HepG2 (cell line): ENCODE measurements around the gene HLF. TPM values are rescaled to one million over a fixed set of nuclear protein-coding genes. Genes with fewer than 3 reads are reported as not detected.

ENCODE experiments used
- ARNT ChIP-seq: fragments of 450-650 bp; IDR thresholded peaks from 2 replicates; pipeline ENCODE4 v1.6.1; 2017
- BRCA1 ChIP-seq: sonication (generic); formaldehyde crosslinking; IDR thresholded peaks from 2 replicates; pipeline ENCODE4 v1.4.0; 2020; ENCODE audit warnings: missing genetic modification reagents
- CBX1 ChIP-seq: IDR thresholded peaks from one replicate; pipeline ENCODE4 v1.6.1; 2016; ENCODE audit warnings: antibody characterized with exemption, low read depth
- CENPX ChIP-seq: sonication (generic); formaldehyde crosslinking; IDR thresholded peaks from 2 replicates; pipeline ENCODE4 v1.9.0; 2021; ENCODE audit warnings: mild to moderate bottlenecking, missing genetic modification reagents, moderate library complexity
- E2F2 ChIP-seq: sonication (generic); formaldehyde crosslinking; IDR thresholded peaks from 2 replicates; pipeline ENCODE4 v1.4.0; 2020; ENCODE audit warnings: missing genetic modification reagents, borderline replicate concordance
- HOMEZ ChIP-seq: IDR thresholded peaks from 2 replicates; pipeline ENCODE4 v1.6.1; 2016; ENCODE audit warnings: low read depth
- MED13 ChIP-seq: sonication (generic); formaldehyde crosslinking; IDR thresholded peaks from 2 replicates; pipeline ENCODE4 v1.5.0; 2020; ENCODE audit warnings: missing genetic modification reagents
- NCOR1 ChIP-seq: fragments of 200-600 bp; sonication (generic); IDR thresholded peaks from 2 replicates; pipeline ENCODE4 v1.7.0; 2017; ENCODE audit warnings: antibody characterized with exemption, low read length, borderline replicate concordance
- PAF1 ChIP-seq: IDR thresholded peaks from 2 replicates; pipeline ENCODE4 v1.6.1; 2016; ENCODE audit warnings: missing genetic modification reagents, missing compliant biosample characterization
- RARA ChIP-seq: IDR thresholded peaks from 2 replicates; pipeline ENCODE4 v1.6.1; 2016; ENCODE audit warnings: missing genetic modification reagents, missing compliant biosample characterization
- REL ChIP-seq: sonication (generic); formaldehyde crosslinking; conservative IDR thresholded peaks from 2 replicates; pipeline ENCODE4 v1.8.0; 2022; ENCODE audit warnings: mild to moderate bottlenecking, missing genetic modification reagents, moderate library complexity
- RXRB ChIP-seq: IDR thresholded peaks from 2 replicates; pipeline ENCODE4 v1.6.1; 2016; ENCODE audit warnings: borderline replicate concordance, missing genetic modification reagents, missing compliant biosample characterization
- SNAI1 ChIP-seq: sonication (generic); formaldehyde crosslinking; IDR thresholded peaks from 2 replicates; pipeline ENCODE4 v1.5.0; 2020; ENCODE audit warnings: mild to moderate bottlenecking, missing genetic modification reagents, borderline replicate concordance
- SSRP1 ChIP-seq: IDR thresholded peaks from 2 replicates; pipeline ENCODE4 v1.6.1; 2016; ENCODE audit warnings: control low read depth
- TCF12 ChIP-seq, 2 experiments: fragments of 450-650 bp in 1 of 2; sonication (generic) in 1 of 2; formaldehyde crosslinking in 1 of 2; IDR thresholded peaks; 2 replicates each; pipeline versions ENCODE4 v1.6.1 to v1.8.0; 2017 to 2022; ENCODE audit warnings: antibody characterized with exemption in 1 of 2, mild to moderate bottlenecking in 1 of 2, missing genetic modification reagents in 1 of 2, moderate library complexity in 1 of 2
- TEAD3 ChIP-seq: optimal IDR thresholded peaks from 2 replicates; pipeline ENCODE3; 2016; ENCODE audit warnings: borderline replicate concordance
- ZFAT ChIP-seq: sonication (generic); formaldehyde crosslinking; conservative IDR thresholded peaks from 2 replicates; pipeline ENCODE4 v1.8.1; 2023; ENCODE audit warnings: missing genetic modification reagents, inconsistent platforms
- ZFP62 ChIP-seq: sonication (generic); formaldehyde crosslinking; IDR thresholded peaks from 2 replicates; pipeline ENCODE4 v1.4.0; 2020; ENCODE audit warnings: missing genetic modification reagents
- ZFP82 ChIP-seq: sonication (generic); formaldehyde crosslinking; IDR thresholded peaks from 2 replicates; pipeline ENCODE4 v1.5.1; 2020; ENCODE audit warnings: mild to moderate bottlenecking, missing genetic modification reagents, borderline replicate concordance
- ZFYVE20 ChIP-seq: sonication (generic); formaldehyde crosslinking; IDR thresholded peaks from 2 replicates; pipeline ENCODE4 v1.8.0; 2023; ENCODE audit warnings: low read depth, mild to moderate bottlenecking, moderate library complexity, missing genetic modification reagents, borderline replicate concordance
- ZNF264 ChIP-seq: sonication (generic); formaldehyde crosslinking; IDR thresholded peaks from 2 replicates; pipeline ENCODE4 v1.4.0; 2020; ENCODE audit warnings: missing genetic modification reagents
- ZNF292 ChIP-seq: sonication (generic); formaldehyde crosslinking; IDR thresholded peaks from 2 replicates; pipeline ENCODE4 v1.8.1; 2022; ENCODE audit warnings: mild to moderate bottlenecking, low read depth, missing genetic modification reagents, borderline replicate concordance
- ZNF34 ChIP-seq: sonication (generic); formaldehyde crosslinking; IDR thresholded peaks from 2 replicates; pipeline ENCODE4 v1.4.0; 2020; ENCODE audit warnings: mild to moderate bottlenecking, missing genetic modification reagents, borderline replicate concordance
- ZNF484 ChIP-seq: sonication (generic); formaldehyde crosslinking; IDR thresholded peaks from 2 replicates; pipeline ENCODE4 v1.5.1; 2020; ENCODE audit warnings: mild to moderate bottlenecking, low read depth, missing genetic modification reagents, borderline replicate concordance
- ZNF530 ChIP-seq: sonication (generic); formaldehyde crosslinking; IDR thresholded peaks from 2 replicates; pipeline ENCODE4 v1.5.0; 2020; ENCODE audit warnings: low read depth, mild to moderate bottlenecking, missing genetic modification reagents
- ZNF552 ChIP-seq: sonication (generic); formaldehyde crosslinking; IDR thresholded peaks from 2 replicates; pipeline ENCODE4 v1.9.0; 2022; ENCODE audit warnings: missing genetic modification reagents, mild to moderate bottlenecking, borderline replicate concordance
- ZNF614 ChIP-seq: IDR thresholded peaks from 2 replicates; pipeline ENCODE4 v1.6.1; 2018; ENCODE audit warnings: missing biosample characterization, missing genetic modification reagents, inconsistent platforms, borderline replicate concordance
- ZNF644 ChIP-seq: IDR thresholded peaks from 2 replicates; pipeline ENCODE4 v1.6.1; 2016; ENCODE audit warnings: low read depth
- ZNF7 ChIP-seq: IDR thresholded peaks from 2 replicates; pipeline ENCODE4 v1.6.1; 2016; ENCODE audit warnings: missing biosample characterization, missing genetic modification reagents
- ZNF772 ChIP-seq: sonication (generic); formaldehyde crosslinking; IDR thresholded peaks from 2 replicates; pipeline ENCODE4 v1.5.0; 2020; ENCODE audit warnings: mild to moderate bottlenecking, missing genetic modification reagents
- polyA plus RNA-seq, 8 experiments: library from polyadenylated mRNA; depleted of rRNA in 3 of 8; stranded (reverse) in 7 of 8; unstranded in 1 of 8; fragments of >200 nt; fragmentation: Illumina TruSeq in 4 of 8; extraction: Trizol in 4 of 8; gene quantifications; 2 replicates each; pipeline versions ENCODE4 v1.2.1 to v1.2.3, GENCODE V29; 2011 to 2016; ENCODE audit warnings: low read depth in 4 of 8, missing spikeins in 1 of 8, mixed read lengths in 1 of 8; ENCODE audit not compliant: insufficient read depth in 1 of 8
- total RNA-seq, 5 experiments: library from RNA; depleted of rRNA; stranded (reverse); fragments of >200 nt; fragmentation: Illumina TruSeq; extraction: Trizol; gene quantifications; 2 replicates each; pipeline ENCODE4 v1.2.3, GENCODE V29; 2016; ENCODE audit warnings: low read depth in 1 of 5

The HLF gene
- total and polyA plus RNA-seq, 2 of the 13 experiments (the other 11 are each of a cell fraction or from before 2014, with no cell fraction given) = 202 to 346 TPM

- TF ChIP-seq TEAD3 (CRISPR knock-in tag) = peak; percentile 85
- TF ChIP-seq E2F2 (CRISPR knock-in tag) = no peak
- no peak for TF ChIP-seq ZNF552
- TF ChIP-seq ZFYVE20 (CRISPR knock-in tag) = no peak
- 0 out of 2 replicates have a peak, but pooled peaks have one; percentile 60 for TF ChIP-seq PAF1 (CRISPR knock-in tag)
- 0 out of 2 replicates have a peak, but pooled peaks have one; percentile 51 for TF ChIP-seq SNAI1 (CRISPR knock-in tag)
- no peak for TF ChIP-seq CBX1
- TF ChIP-seq ZFP62 = no peak
- peak; percentile 66 for TF ChIP-seq RARA (CRISPR knock-in tag)
- TF ChIP-seq ZNF644 = 0 out of 2 replicates have a peak, but pooled peaks have one; percentile 52
- TF ChIP-seq SSRP1 (CRISPR knock-in tag) = no peak; the same call in 1 of the 2 replicates
- peak; percentile 88 for TF ChIP-seq HOMEZ (CRISPR knock-in tag)
- TF ChIP-seq ZNF530 (CRISPR knock-in tag) = no peak
- TF ChIP-seq ZFP82 (CRISPR knock-in tag) = no peak
- no peak for TF ChIP-seq CENPX (CRISPR knock-in tag)
- TF ChIP-seq ZFAT (CRISPR knock-in tag) = no peak
- TF ChIP-seq MED13 (CRISPR knock-in tag) = no peak
- TF ChIP-seq ZNF772 (CRISPR knock-in tag) = no peak
- TF ChIP-seq REL (CRISPR knock-in tag) = 0 out of 2 replicates have a peak, but pooled peaks have one; percentile 27
- TF ChIP-seq BRCA1 (CRISPR knock-in tag) = no peak
- no peak for TF ChIP-seq TCF12 (IDR thresholded peaks at IDR 0.05)
- TF ChIP-seq TCF12 (CRISPR knock-in tag; IDR thresholded peaks at IDR 0.05) = no peak
- TF ChIP-seq ZNF614 (CRISPR knock-in tag) = peak; percentile 42; the same call in 1 of the 2 replicates
- TF ChIP-seq ARNT = no peak
- no peak for TF ChIP-seq ZNF34 (CRISPR knock-in tag)
- 0 out of 2 replicates have a peak, but pooled peaks have one; percentile 31 for TF ChIP-seq ZNF292 (CRISPR knock-in tag)
- TF ChIP-seq ZNF264 (CRISPR knock-in tag) = no peak
- TF ChIP-seq ZNF484 (CRISPR knock-in tag) = no peak
- peak; percentile 19; the same call in 1 of the 2 replicates for TF ChIP-seq RXRB (CRISPR knock-in tag)
- peak; percentile 66 for TF ChIP-seq NCOR1
- TF ChIP-seq ZNF7 (CRISPR knock-in tag) = no peak
These were observed 62.7 kb downstream of the HLF start (continued) for GRCh38 chr17:55327225-55328088.
